Panc1 (cell line): ENCODE data around the gene HBB. TPM values are rescaled to one million over a fixed set of nuclear protein-coding genes. Genes with fewer than 3 reads are reported as not detected.
A peak's percentile ranks its signal among the peaks of the same experiment; 100 is the strongest.

Experiments
- ATAC-seq: fragments of 200-7000 bp; cut with Tn5 transposase; 2 replicates; pipeline ENCODE4 v1.9.1; 2020; ENCODE audit warnings: mild to moderate bottlenecking, moderate library complexity
- BruUV-seq: library from RNA; stranded (reverse); fragments of 400-500 nt; replicated peaks from 2 replicates; lab custom pipeline; 2021; lab: Mats Ljungman, UMichigan
- CTCF ChIA-PET: fragments of 300-600 bp; sonication (Branson Sonifier 250); formaldehyde crosslinking; loops from one replicate; lab custom pipeline; 2022; ENCODE audit warnings: antibody characterized with exemption; lab: Charles Lee
- POLR2A ChIA-PET: fragments of 300-600 bp; sonication (Branson Sonifier 250); formaldehyde crosslinking; loops from one replicate; lab custom pipeline; 2022; ENCODE audit warnings: antibody characterized with exemption; lab: Charles Lee
- DNase-seq: peaks from one replicate; pipeline ENCODE4 v3.0.0-alpha.2; 2010; ENCODE audit warnings: low read depth, low spot score
- H3K27ac ChIP-seq: 2 replicates; pipeline ENCODE4 v1.5.1; 2011; ENCODE audit warnings: mild to moderate bottlenecking, low read length, inconsistent platforms
- H3K27me3 ChIP-seq: fragments of 200-500 bp; sonication (Bioruptor generic); 2 replicates; pipeline ENCODE4 v1.6.0; 2014; ENCODE audit warnings: low read length, inconsistent platforms; ENCODE audit not compliant: control insufficient read depth, insufficient read depth
- H3K36me3 ChIP-seq: fragments of 200-500 bp; sonication (Bioruptor generic); 2 replicates; pipeline ENCODE4 v1.5.1; 2014; ENCODE audit warnings: inconsistent platforms, mild to moderate bottlenecking, low read length, moderate library complexity; ENCODE audit not compliant: control insufficient read depth, insufficient read depth
- H3K4me1 ChIP-seq: 2 replicates; pipeline ENCODE4 v1.5.1; 2011; ENCODE audit warnings: inconsistent platforms, mild to moderate bottlenecking, low read length, moderate library complexity; ENCODE audit not compliant: control insufficient read depth, insufficient read depth
- H3K4me3 ChIP-seq, 2 experiments: 2 replicates each; pipeline ENCODE4 v1.5.1; 2011 to 2012; ENCODE audit warnings: low read depth in 2 of 2, low read length in 2 of 2, mild to moderate bottlenecking in 2 of 2, inconsistent platforms in 1 of 2, moderate library complexity in 1 of 2
- H3K9me3 ChIP-seq: fragments of 200-500 bp; sonication (Bioruptor generic); 2 replicates; pipeline ENCODE4 v1.5.1; 2014; ENCODE audit warnings: low read depth, mild to moderate bottlenecking, inconsistent platforms, low read length, moderate library complexity; ENCODE audit not compliant: control insufficient read depth, insufficient read depth
- POLR2AphosphoS5 ChIP-seq: IDR thresholded peaks from 2 replicates; pipeline ENCODE4 v1.6.1; 2012; ENCODE audit warnings: mild to moderate bottlenecking, low read depth, low read length, moderate library complexity
- REST ChIP-seq, 2 experiments: IDR thresholded peaks; 2 replicates each; pipeline ENCODE4 v1.6.1; 2011 to 2012; ENCODE audit warnings: low read depth in 2 of 2, control low read depth in 1 of 2, low read length in 1 of 2, mild to moderate bottlenecking in 1 of 2, moderate library complexity in 1 of 2; ENCODE audit not compliant: insufficient read depth in 1 of 2
- SIN3A ChIP-seq: IDR thresholded peaks from 2 replicates; pipeline ENCODE4 v1.6.1; 2012; ENCODE audit warnings: low read depth, mild to moderate bottlenecking, low read length, moderate library complexity, borderline replicate concordance; ENCODE audit not compliant: insufficient read depth
- TCF7L2 ChIP-seq: IDR thresholded peaks from 2 replicates; pipeline ENCODE4 v1.6.1; 2011; ENCODE audit warnings: mild to moderate bottlenecking, low read depth, low read length, inconsistent platforms
- in situ Hi-C: cut with HindIII; loops from 2 replicates; pipeline ENCODE4 v1.10.0; 2016; ENCODE audit warnings: low sequenced_read_pairs, low pct_unique_long_range_greater_than_20kb
- intact Hi-C: fragments of 100-400 bp; cut with micrococcal nuclease; formaldehyde crosslinking; loops from one replicate; pipeline ENCODE4 v1.10.0; 2022; ENCODE audit not compliant: unreplicated experiment
- total RNA-seq: library from RNA; stranded (reverse); gene quantifications from one replicate; pipeline ENCODE4 v1.2.1, GENCODE V29; 2021; ENCODE audit not compliant: unreplicated experiment
- TF ChIP-seq, protein P1 (sequence below): fragments of 450-650 bp; IDR thresholded peaks from 2 replicates; pipeline ENCODE4 v1.5.1; 2017; ENCODE audit warnings: mild to moderate bottlenecking

HBB gene
- total RNA-seq, 1 experiment from 2014 or later, result 0.72 TPM

DNA sequence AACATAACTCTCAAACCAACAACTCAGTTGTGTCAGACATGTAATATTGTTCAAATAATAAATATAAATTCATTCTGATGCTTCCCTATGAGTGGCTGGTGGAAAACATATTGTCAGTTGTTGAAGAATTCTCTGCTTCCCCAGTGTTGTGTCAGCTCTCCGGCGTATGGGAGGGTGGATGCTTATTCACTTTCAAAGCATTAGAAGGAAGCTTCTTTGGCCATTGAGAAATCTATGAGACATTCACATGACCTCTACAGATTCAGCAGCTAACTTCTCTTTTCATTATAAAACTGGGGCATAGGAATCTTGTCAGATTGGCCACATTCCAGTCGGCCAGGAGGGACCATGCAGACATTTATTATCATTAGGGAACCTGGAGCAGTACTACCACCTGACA, 29.3 kb downstream of the HBB start:
- H3K27me3 ChIP-seq, result peaks cover 10% of the 10 kb centered on the region
- no peak for DNase-seq
- no peaks in the 10 kb centered on the region for H3K9me3 ChIP-seq
- in situ Hi-C loops, result no loop called here
- TF ChIP-seq REST (IDR thresholded peaks at IDR 0.05; ENCODE audit: insufficient read depth in 1 of 2, low read depth in 2 of 2, low read length in 1 of 2), result no peak
- no peak for TF ChIP-seq POLR2AphosphoS5
- TF ChIP-seq TCF7L2, result no peak
- TF ChIP-seq SIN3A, result no peak
- no peak for ATAC-seq
- no peak overlapping the region for H3K4me3 ChIP-seq
- H3K36me3 ChIP-seq, result no peaks in the 10 kb centered on the region
- no peak overlapping the region for H3K27ac ChIP-seq
- BruUV-seq, result no TSS peak
- intact Hi-C loops, result no loop called here
- no peaks in the 10 kb centered on the region for H3K4me1 ChIP-seq
- POLR2A ChIA-PET, result no interaction called here
- CTCF ChIA-PET, result no interaction called here

DNA sequence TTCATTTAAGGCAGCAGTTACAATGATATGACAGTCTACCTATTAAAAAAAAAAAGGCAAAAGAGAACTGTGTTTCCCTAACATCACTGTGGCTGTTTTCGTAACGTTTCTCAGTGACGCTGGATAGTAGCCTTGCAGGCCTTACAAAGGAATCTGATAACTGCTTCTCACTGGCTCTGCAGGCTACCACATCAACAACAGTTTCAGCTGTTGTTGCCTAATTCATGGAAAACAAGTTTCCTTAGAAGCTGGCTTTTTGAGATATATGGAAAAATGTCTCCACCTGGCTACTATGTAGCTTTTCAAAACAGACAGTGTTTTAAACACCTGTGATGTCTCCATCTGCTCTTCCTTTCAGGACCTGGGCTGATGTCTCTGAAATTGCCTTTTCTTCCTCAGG, 30.1 kb downstream of the HBB start:
- ATAC-seq (no peak), DNase-seq (no peak)

DNA sequence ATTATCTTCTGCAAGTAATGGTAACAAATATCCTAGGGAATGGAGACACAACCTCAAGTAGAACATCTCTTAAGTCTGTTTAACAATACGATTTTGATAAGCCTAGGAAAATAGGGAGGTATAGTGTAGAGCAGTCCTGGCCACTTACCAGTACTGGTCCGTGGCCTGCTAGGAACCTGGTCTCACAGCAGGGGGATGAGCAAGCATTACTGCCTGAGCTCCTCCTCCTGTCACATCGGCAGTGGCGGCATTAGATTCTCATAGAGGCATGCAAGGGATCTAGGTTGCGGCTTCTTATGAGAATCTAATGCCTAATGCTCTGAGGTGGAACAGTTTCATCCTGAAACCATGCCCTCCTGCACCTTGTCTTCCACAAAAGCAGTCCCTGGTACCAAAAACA, 30.8 kb downstream of the HBB start:
- ChIA-PET CTCF (interaction anchor here (0.7 kb wide), 2 partner anchors 311 to 566 kb away, joined by 3 read pairs; no protein-coding TSS in a partner anchor), POLR2A (no interaction called here)
- ATAC-seq (no peak), DNase-seq (no peak)
- no peak overlapping the region for H3K27ac ChIP-seq
- no peak for TF ChIP-seq SIN3A
- TF ChIP-seq REST (IDR thresholded peaks at IDR 0.05; ENCODE audit: insufficient read depth in 1 of 2, low read depth in 2 of 2, low read length in 1 of 2), result no peak
- TF ChIP-seq, protein P1, sequence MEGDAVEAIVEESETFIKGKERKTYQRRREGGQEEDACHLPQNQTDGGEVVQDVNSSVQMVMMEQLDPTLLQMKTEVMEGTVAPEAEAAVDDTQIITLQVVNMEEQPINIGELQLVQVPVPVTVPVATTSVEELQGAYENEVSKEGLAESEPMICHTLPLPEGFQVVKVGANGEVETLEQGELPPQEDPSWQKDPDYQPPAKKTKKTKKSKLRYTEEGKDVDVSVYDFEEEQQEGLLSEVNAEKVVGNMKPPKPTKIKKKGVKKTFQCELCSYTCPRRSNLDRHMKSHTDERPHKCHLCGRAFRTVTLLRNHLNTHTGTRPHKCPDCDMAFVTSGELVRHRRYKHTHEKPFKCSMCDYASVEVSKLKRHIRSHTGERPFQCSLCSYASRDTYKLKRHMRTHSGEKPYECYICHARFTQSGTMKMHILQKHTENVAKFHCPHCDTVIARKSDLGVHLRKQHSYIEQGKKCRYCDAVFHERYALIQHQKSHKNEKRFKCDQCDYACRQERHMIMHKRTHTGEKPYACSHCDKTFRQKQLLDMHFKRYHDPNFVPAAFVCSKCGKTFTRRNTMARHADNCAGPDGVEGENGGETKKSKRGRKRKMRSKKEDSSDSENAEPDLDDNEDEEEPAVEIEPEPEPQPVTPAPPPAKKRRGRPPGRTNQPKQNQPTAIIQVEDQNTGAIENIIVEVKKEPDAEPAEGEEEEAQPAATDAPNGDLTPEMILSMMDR, result no peak
- TF ChIP-seq TCF7L2, result no peak
- no peak for TF ChIP-seq POLR2AphosphoS5
- H3K4me1 ChIP-seq, result no peaks in the 10 kb centered on the region
- in situ Hi-C loops (no loop called here), intact Hi-C loops (no loop called here)
- H3K36me3 ChIP-seq, result no peaks in the 10 kb centered on the region
- no peaks in the 10 kb centered on the region for H3K9me3 ChIP-seq
- BruUV-seq, result no TSS peak
- H3K4me3 ChIP-seq, result no peak overlapping the region
- peaks cover 5% of the 10 kb centered on the region for H3K27me3 ChIP-seq

More for the DNA sequence above, 30.1 kb downstream of the HBB start:
- Histone ChIP-seq H3K27ac (no peak overlapping the region), H3K9me3 (no peaks in the 10 kb centered on the region), H3K36me3 (no peaks in the 10 kb centered on the region), H3K4me1 (no peaks in the 10 kb centered on the region), H3K4me3 (no peak overlapping the region), H3K27me3 (peaks cover 8% of the 10 kb centered on the region)
- POLR2A ChIA-PET, result no interaction called here
- CTCF ChIA-PET, result interaction anchor here (0.7 kb wide), 2 partner anchors 311 to 566 kb away, joined by 3 read pairs; no protein-coding TSS in a partner anchor
- in situ Hi-C loops, result no loop called here
- intact Hi-C loops, result no loop called here
- TF ChIP-seq POLR2AphosphoS5 (no peak), TCF7L2 (no peak), SIN3A (no peak)
- TF ChIP-seq, protein P1, result 0 out of 2 replicates have a peak, but pooled peaks have one; percentile 5
- BruUV-seq, result no TSS peak
